K562 treated with DMSO at 1 percent for 12 hours (cell line): ENCODE results near the gene ADAMTS17. TPM values are rescaled to one million over a fixed set of nuclear protein-coding genes. Genes with fewer than 3 reads are reported as not detected.

ENCODE experiments used
- total RNA-seq: library from RNA; unstranded; fragments of 300-600 nt; gene quantifications from 2 replicates; pipeline ENCODE4 v1.2.3, GENCODE V29; 2022; ENCODE audit not compliant: insufficient read depth

The ADAMTS17 gene
- 0.12 TPM in 1 of 2 replicates, not detected in the other for total RNA-seq

GRCh38 chr15:100341750-100342560, at the start of gene ADAMTS17:
TSS of gene ADAMTS17 (minus strand) at chr15:100341975. CDS start at chr15:100341899, 76 bp downstream.

Other genes starting within 250 kb of the ADAMTS17 start
- gene CERS3, start 187.0 kb upstream of the ADAMTS17 start, total RNA-seq, result not detected in 2 replicates